T-helper 17 cell (primary cell): ENCODE measurements around the gene GPC2. TPM values are rescaled to one million over a fixed set of nuclear protein-coding genes. Genes with fewer than 3 reads are reported as not detected.
A peak's percentile ranks its signal among the peaks of the same experiment; 100 is the strongest.
"Not testable (repeated sequence)": the region's sequence is repeated elsewhere in the genome, so short reads cannot be mapped to it uniquely, and the experiment has no call there.

Source experiments
- ATAC-seq: fragments of 150-1000 bp; cut with Tn5 transposase; 2 replicates; pipeline ENCODE4 v1.10.0; 2021; ENCODE audit warnings: mild to moderate bottlenecking, moderate library complexity
- DNase-seq, 3 donors: peaks; one replicate each; pipeline versions ENCODE4 v3.0.0 to v3.0.0-alpha.2; 2020 to 2021
- H3K9me3 ChIP-seq: one replicate; pipeline ENCODE4 v1.7.0; 2013; ENCODE audit warnings: low read length, mild to moderate bottlenecking; ENCODE audit not compliant: control insufficient read depth, poor library complexity, severe bottlenecking
- H3K27ac Mint-ChIP-seq: one replicate; pipeline ENCODE4 v1.8.0; 2022; ENCODE audit warnings: mild to moderate bottlenecking, moderate library complexity, mixed read lengths
- H3K27me3 Mint-ChIP-seq: one replicate; pipeline ENCODE4 v1.8.0; 2022; ENCODE audit warnings: mixed read lengths
- H3K36me3 Mint-ChIP-seq: one replicate; pipeline ENCODE4 v1.8.0; 2022; ENCODE audit warnings: low read depth, mixed read lengths
- H3K4me1 Mint-ChIP-seq: one replicate; pipeline ENCODE4 v1.8.0; 2022; ENCODE audit warnings: mild to moderate bottlenecking, mixed read lengths
- H3K4me3 Mint-ChIP-seq: one replicate; pipeline ENCODE4 v1.8.0; 2022; ENCODE audit warnings: mild to moderate bottlenecking, moderate library complexity, mixed read lengths
- total RNA-seq, 4 donors: library from RNA in 2 of 4; stranded (reverse) in 2 of 4; gene quantifications; one replicate each; pipeline ENCODE4 v1.2.3 and lab custom pipeline; 2022 to 2026

GPC2 gene
- total RNA-seq, 2 donors from 2014 or later, result 5.0 to 8.5 TPM

GRCh38 chr7:100215895-100216294 is 38.7 kb upstream of the GPC2 start:
- H3K27ac Mint-ChIP-seq, result no peak overlapping the region
- no peak for ATAC-seq
- no peaks in the 10 kb centered on the region for H3K36me3 Mint-ChIP-seq
- H3K9me3 ChIP-seq, result no peaks in the 10 kb centered on the region
- H3K27me3 Mint-ChIP-seq, result no peaks in the 10 kb centered on the region
- no peak overlapping the region for H3K4me3 Mint-ChIP-seq
- peaks cover 30% of the 10 kb centered on the region for H3K4me1 Mint-ChIP-seq
- no peak for DNase-seq

- not testable (repeated sequence) for DNase-seq, H3K9me3 ChIP-seq, H3K27me3 Mint-ChIP-seq, ATAC-seq, H3K36me3 Mint-ChIP-seq
- peak overlapping the region; percentile 93 for H3K27ac Mint-ChIP-seq
- peaks cover 34% of the 10 kb centered on the region for H3K4me1 Mint-ChIP-seq
- peak overlapping the region; percentile 25 for H3K4me3 Mint-ChIP-seq
These were observed 37.2 kb upstream of the GPC2 start for GRCh38 chr7:100214356-100214755.

GRCh38 chr7:100213672-100214071 is 36.5 kb upstream of the GPC2 start:
- DNase-seq (no peak), ATAC-seq (no peak)
- Mint-ChIP-seq H3K4me1 (peaks cover 34% of the 10 kb centered on the region), H3K27me3 (no peaks in the 10 kb centered on the region), H3K4me3 (no peak overlapping the region), H3K27ac (peak overlapping the region; percentile 93), H3K36me3 (peaks cover 2% of the 10 kb centered on the region)
- no peaks in the 10 kb centered on the region for H3K9me3 ChIP-seq

GRCh38 chr7:100212631-100213286 is 35.6 kb upstream of the GPC2 start:
- no peaks in the 10 kb centered on the region for H3K27me3 Mint-ChIP-seq
- ATAC-seq, result no peak
- peaks cover 2% of the 10 kb centered on the region for H3K36me3 Mint-ChIP-seq
- H3K4me3 Mint-ChIP-seq, result no peak overlapping the region
- no peaks in the 10 kb centered on the region for H3K9me3 ChIP-seq
- H3K27ac Mint-ChIP-seq, result peak overlapping the region; percentile 93
- peaks cover 37% of the 10 kb centered on the region for H3K4me1 Mint-ChIP-seq
- DNase-seq, result no peak

GRCh38 chr7:100211342-100211780 is 34.2 kb upstream of the GPC2 start:
- DNase-seq, result no peak
- peaks cover 30% of the 10 kb centered on the region for H3K4me1 Mint-ChIP-seq

GRCh38 chr7:100210805-100211204 is 33.6 kb upstream of the GPC2 start:
- no peak for DNase-seq
- Mint-ChIP-seq H3K27me3 (no peaks in the 10 kb centered on the region), H3K27ac (peak overlapping the region; percentile 93), H3K36me3 (peaks cover 2% of the 10 kb centered on the region), H3K4me1 (peaks cover 30% of the 10 kb centered on the region), H3K4me3 (peak overlapping the region; percentile 76)
- H3K9me3 ChIP-seq, result no peaks in the 10 kb centered on the region
- no peak for ATAC-seq

More at GRCh38 chr7:100211342-100211780, 34.2 kb upstream of the GPC2 start:
- Mint-ChIP-seq H3K36me3 (peaks cover 2% of the 10 kb centered on the region), H3K27ac (peak overlapping the region; percentile 93), H3K4me3 (peak overlapping the region; percentile 76), H3K27me3 (no peaks in the 10 kb centered on the region)
- H3K9me3 ChIP-seq, result no peaks in the 10 kb centered on the region
- peak; percentile 90 for ATAC-seq

GRCh38 chr7:100209493-100209892 is 32.3 kb upstream of the GPC2 start:
- H3K9me3 ChIP-seq, result no peaks in the 10 kb centered on the region
- DNase-seq (no peak), ATAC-seq (no peak)
- H3K27ac Mint-ChIP-seq, result peak overlapping the region; percentile 93
- peak overlapping the region; percentile 71 for H3K4me3 Mint-ChIP-seq
- H3K4me1 Mint-ChIP-seq, result peaks cover 30% of the 10 kb centered on the region
- H3K27me3 Mint-ChIP-seq, result no peaks in the 10 kb centered on the region
- peaks cover 2% of the 10 kb centered on the region for H3K36me3 Mint-ChIP-seq

- ATAC-seq (peak; percentile 53), DNase-seq (no peak)
- Mint-ChIP-seq H3K4me1 (peaks cover 32% of the 10 kb centered on the region), H3K4me3 (peak overlapping the region; percentile 71), H3K27ac (peak overlapping the region; percentile 93), H3K27me3 (no peaks in the 10 kb centered on the region), H3K36me3 (peaks cover 5% of the 10 kb centered on the region)
- no peaks in the 10 kb centered on the region for H3K9me3 ChIP-seq
These were observed 31.8 kb upstream of the GPC2 start for GRCh38 chr7:100208911-100209408.

GRCh38 chr7:100204454-100204853 is 27.3 kb upstream of the GPC2 start:
- ATAC-seq (no peak), DNase-seq (no peak)
- no peaks in the 10 kb centered on the region for H3K9me3 ChIP-seq
- Mint-ChIP-seq H3K27me3 (no peaks in the 10 kb centered on the region), H3K27ac (no peak overlapping the region), H3K4me1 (peaks cover 15% of the 10 kb centered on the region), H3K4me3 (no peak overlapping the region), H3K36me3 (peaks cover 2% of the 10 kb centered on the region)

- no peak for DNase-seq
- Mint-ChIP-seq H3K4me1 (peaks cover 2% of the 10 kb centered on the region), H3K27me3 (peaks cover 12% of the 10 kb centered on the region), H3K36me3 (peaks cover 2% of the 10 kb centered on the region), H3K4me3 (no peak overlapping the region), H3K27ac (no peak overlapping the region)
- H3K9me3 ChIP-seq, result no peaks in the 10 kb centered on the region
- no peak for ATAC-seq
These were observed 23.5 kb upstream of the GPC2 start for GRCh38 chr7:100200693-100201092.

- Mint-ChIP-seq H3K4me1 (no peaks in the 10 kb centered on the region), H3K4me3 (no peak overlapping the region), H3K27ac (no peak overlapping the region), H3K27me3 (peaks cover 12% of the 10 kb centered on the region), H3K36me3 (no peaks in the 10 kb centered on the region)
- H3K9me3 ChIP-seq, result no peaks in the 10 kb centered on the region
- DNase-seq (no peak), ATAC-seq (no peak)
These were observed 21.1 kb upstream of the GPC2 start for GRCh38 chr7:100198266-100198665.

- peaks cover 12% of the 10 kb centered on the region for H3K27me3 Mint-ChIP-seq
- not testable (repeated sequence) for H3K36me3 Mint-ChIP-seq, H3K9me3 ChIP-seq, ATAC-seq, DNase-seq, H3K4me1 Mint-ChIP-seq, H3K4me3 Mint-ChIP-seq, H3K27ac Mint-ChIP-seq
These were observed 18.7 kb upstream of the GPC2 start for GRCh38 chr7:100195901-100196322.

GRCh38 chr7:100195222-100195621 is 18.0 kb upstream of the GPC2 start:
- ATAC-seq, result no peak
- no peaks in the 10 kb centered on the region for H3K9me3 ChIP-seq
- Mint-ChIP-seq H3K4me3 (no peak overlapping the region), H3K27ac (no peak overlapping the region), H3K27me3 (peaks cover 12% of the 10 kb centered on the region), H3K36me3 (no peaks in the 10 kb centered on the region), H3K4me1 (peaks cover 3% of the 10 kb centered on the region)
- no peak for DNase-seq

GRCh38 chr7:100192969-100193368 is 15.8 kb upstream of the GPC2 start:
- Mint-ChIP-seq H3K36me3 (no peaks in the 10 kb centered on the region), H3K4me3 (no peak overlapping the region), H3K27ac (no peak overlapping the region), H3K27me3 (no peaks in the 10 kb centered on the region), H3K4me1 (peaks cover 7% of the 10 kb centered on the region)
- DNase-seq (no peak), ATAC-seq (no peak)
- no peaks in the 10 kb centered on the region for H3K9me3 ChIP-seq
